Mesothelial cell of epicardium (in vitro differentiated cells): ENCODE results near the gene EFNA3. TPM values are rescaled to one million over a fixed set of nuclear protein-coding genes. Genes with fewer than 3 reads are reported as not detected.

ENCODE experiments used
- DNase-seq, 2 experiments: peaks; one replicate each; pipeline ENCODE4 v3.0.0; 2021; ENCODE audit warnings: low spot score in 2 of 2; ENCODE audit not compliant: unreplicated experiment in 2 of 2
- H3K27ac Mint-ChIP-seq: 2 replicates; pipeline ENCODE4 v1.8.0; 2021; ENCODE audit warnings: mixed read lengths
- H3K27me3 Mint-ChIP-seq: 2 replicates; pipeline ENCODE4 v1.8.0; 2021; ENCODE audit warnings: low read depth, mixed read lengths
- H3K36me3 Mint-ChIP-seq: 2 replicates; pipeline ENCODE4 v1.8.0; 2021; ENCODE audit warnings: mixed read lengths
- H3K4me1 Mint-ChIP-seq: 2 replicates; pipeline ENCODE4 v1.8.0; 2021; ENCODE audit warnings: mixed read lengths
- H3K4me3 Mint-ChIP-seq: 2 replicates; pipeline ENCODE4 v1.8.0; 2021; ENCODE audit warnings: mild to moderate bottlenecking, moderate library complexity, mixed read lengths
- H3K9me3 Mint-ChIP-seq: 2 replicates; pipeline ENCODE4 v1.8.0; 2021; ENCODE audit warnings: mixed read lengths
- CTCF ChIP-seq: fragments of 200-600 bp; sonication (generic); IDR thresholded peaks from one replicate; pipeline ENCODE4 v1.5.0; 2021; ENCODE audit warnings: antibody characterized with exemption; ENCODE audit not compliant: unreplicated experiment
- total RNA-seq: library from RNA; stranded (reverse); gene quantifications from 3 replicates; pipeline ENCODE4 v1.2.1, GENCODE V29; 2021

Gene EFNA3
- total RNA-seq, 1 donor from 2014 or later: 14.6 TPM

DNA sequence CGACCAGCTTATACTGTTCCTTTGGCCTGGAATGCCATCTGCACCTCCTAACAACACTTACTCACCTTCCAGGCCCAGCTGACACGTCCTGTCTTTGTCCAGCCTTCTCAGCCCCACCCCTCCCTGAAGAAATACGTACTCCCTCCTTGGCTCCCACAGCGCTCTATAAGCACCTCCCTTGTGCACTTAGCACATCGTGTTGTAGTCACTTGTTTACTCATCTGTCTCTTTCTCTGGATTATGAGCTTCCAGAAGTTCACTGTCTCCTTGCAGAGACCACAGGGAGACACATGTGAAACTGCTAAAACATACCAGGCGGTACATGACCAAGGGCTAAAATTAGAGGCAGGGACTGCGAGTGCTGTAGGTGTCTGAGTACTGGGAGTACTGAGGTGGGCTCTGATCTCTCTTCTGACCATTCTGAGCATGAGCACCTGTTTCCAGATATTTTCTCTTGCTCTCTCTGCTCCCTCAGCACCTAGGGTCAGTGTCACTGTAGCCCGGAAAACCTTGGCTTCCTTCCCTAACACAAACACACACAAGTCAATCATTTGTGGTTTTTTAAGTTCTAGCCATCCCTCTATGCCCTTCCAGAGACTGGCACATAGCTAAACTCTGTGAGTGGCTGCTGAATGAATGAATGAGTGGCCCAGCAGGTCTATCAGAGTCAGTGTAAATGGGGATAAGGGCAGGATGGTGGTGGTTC, 39.9 kb upstream of the EFNA3 start:
- H3K4me1 Mint-ChIP-seq: no peaks in the 10 kb centered on the region
- H3K36me3 Mint-ChIP-seq: no peaks in the 10 kb centered on the region
- no peaks in the 10 kb centered on the region for H3K27me3 Mint-ChIP-seq
- no peak for DNase-seq
- no peak for TF ChIP-seq CTCF
- H3K9me3 Mint-ChIP-seq: no peaks in the 10 kb centered on the region
- H3K27ac Mint-ChIP-seq: no peak overlapping the region
- H3K4me3 Mint-ChIP-seq: no peak overlapping the region

DNA sequence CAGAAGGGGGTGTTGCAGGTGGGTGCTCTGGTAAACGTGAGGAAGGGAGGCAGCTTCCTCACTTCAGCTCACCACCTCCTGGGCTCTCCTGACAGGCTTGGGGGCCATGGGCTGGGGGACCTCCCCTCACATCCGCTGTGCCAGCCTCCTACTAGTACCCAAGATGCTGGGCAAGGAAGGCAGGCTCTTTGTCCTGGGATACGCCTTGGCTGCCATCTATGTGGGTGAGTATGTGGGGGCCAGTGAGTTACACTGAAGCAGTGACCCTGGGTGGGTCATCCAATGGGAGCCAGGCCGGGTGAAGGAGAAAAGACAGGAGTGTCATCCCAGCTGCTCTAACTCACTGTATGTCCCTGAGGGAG, 39.3 kb upstream of the EFNA3 start:
- H3K36me3 Mint-ChIP-seq: no peaks in the 10 kb centered on the region
- no peak for TF ChIP-seq CTCF
- no peak overlapping the region for H3K27ac Mint-ChIP-seq
- H3K4me3 Mint-ChIP-seq: no peak overlapping the region
- H3K27me3 Mint-ChIP-seq: no peaks in the 10 kb centered on the region
- no peaks in the 10 kb centered on the region for H3K9me3 Mint-ChIP-seq
- DNase-seq: no peak
- H3K4me1 Mint-ChIP-seq: no peaks in the 10 kb centered on the region

DNA sequence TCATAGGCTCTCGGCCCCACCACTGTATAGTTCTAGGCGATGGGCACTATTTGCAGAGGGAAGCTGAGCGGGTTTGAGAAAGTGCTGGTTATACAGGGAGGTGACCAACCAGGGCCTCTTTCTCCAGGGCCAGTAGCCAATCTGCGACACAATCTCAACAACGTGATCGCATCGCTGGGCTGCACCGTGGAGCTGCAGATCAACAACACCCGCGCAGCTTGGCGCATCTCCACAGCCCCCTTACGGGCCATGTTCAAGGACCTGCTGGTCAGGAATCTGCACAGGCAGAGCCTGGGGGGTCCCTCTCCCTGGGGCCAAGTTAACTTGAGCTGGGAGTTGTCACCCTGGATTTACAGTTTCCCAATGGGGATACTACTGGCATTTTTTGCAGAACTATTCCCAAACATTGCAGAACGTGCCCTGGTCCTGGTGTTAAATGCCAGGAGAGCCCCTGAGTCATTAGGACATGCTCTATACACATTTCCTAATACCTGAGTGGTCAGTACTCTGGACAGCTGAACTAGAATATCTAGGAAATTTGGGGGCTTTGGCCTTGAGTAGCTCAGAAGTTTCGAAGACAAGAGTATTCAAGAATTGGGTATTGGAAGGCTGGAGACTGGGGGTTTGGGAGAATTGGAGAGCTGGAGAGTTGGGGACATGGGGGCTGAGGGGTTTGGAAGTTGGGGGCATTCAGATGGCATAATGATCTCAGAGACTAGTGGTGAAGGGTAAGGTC, 38.1 kb upstream of the EFNA3 start:
- Mint-ChIP-seq H3K9me3 (no peaks in the 10 kb centered on the region), H3K27me3 (no peaks in the 10 kb centered on the region), H3K27ac (no peak overlapping the region), H3K4me3 (no peak overlapping the region), H3K36me3 (no peaks in the 10 kb centered on the region), H3K4me1 (no peaks in the 10 kb centered on the region)
- no peak for TF ChIP-seq CTCF
- DNase-seq: no peak

- Mint-ChIP-seq H3K27ac (no peak overlapping the region), H3K36me3 (no peaks in the 10 kb centered on the region), H3K9me3 (no peaks in the 10 kb centered on the region), H3K4me1 (no peaks in the 10 kb centered on the region), H3K4me3 (no peak overlapping the region), H3K27me3 (no peaks in the 10 kb centered on the region)
- no peak for TF ChIP-seq CTCF
- DNase-seq: no peak
Observed at GRCh38 chr1:155042789-155043188, 35.8 kb upstream of the EFNA3 start.

DNA sequence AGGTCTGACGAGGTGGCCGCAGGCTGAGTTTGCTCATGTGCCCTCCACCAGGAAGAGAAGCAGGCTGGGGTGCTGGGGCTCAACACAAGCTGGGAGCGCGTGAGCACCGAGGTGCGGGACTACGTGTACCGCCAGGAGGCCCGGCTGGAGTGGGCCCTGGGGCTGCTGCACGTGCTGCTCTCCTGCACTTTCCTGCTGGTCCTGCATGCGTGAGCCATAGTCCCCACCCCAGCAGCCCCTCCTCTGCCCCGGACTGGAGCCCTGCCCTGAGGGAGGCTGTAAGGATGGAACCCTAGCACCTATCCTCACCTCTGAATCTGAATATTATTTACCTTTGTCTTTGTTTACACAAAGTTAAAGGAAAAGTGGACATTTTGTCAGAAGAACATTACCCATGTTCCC, 35.3 kb upstream of the EFNA3 start:
- H3K36me3 Mint-ChIP-seq: no peaks in the 10 kb centered on the region
- TF ChIP-seq CTCF: no peak
- DNase-seq: no peak
- no peaks in the 10 kb centered on the region for H3K27me3 Mint-ChIP-seq
- no peak overlapping the region for H3K4me3 Mint-ChIP-seq
- no peaks in the 10 kb centered on the region for H3K4me1 Mint-ChIP-seq
- no peak overlapping the region for H3K27ac Mint-ChIP-seq
- no peaks in the 10 kb centered on the region for H3K9me3 Mint-ChIP-seq
